Stimulated activated CD8-positive, alpha-beta memory T cell treated with anti-CD3 and anti-CD28 coated beads, Interleukin-7, amount 100 ng/mL, for 24 hours (primary cell): ENCODE measurements around the gene TBC1D19.
"Not testable (repeated sequence)": the region's sequence is repeated elsewhere in the genome, so short reads cannot be mapped to it uniquely, and the experiment has no call there.

ENCODE experiments used
- DNase-seq: peaks from one replicate; pipeline ENCODE4 v3.0.0-alpha.2; 2020; ENCODE audit warnings: low read depth

Gene TBC1D19

GRCh38 chr4:26596843-26597242 lies 13.0 kb downstream of the TBC1D19 start:
- no peak for DNase-seq

GRCh38 chr4:26601204-26601603 lies 17.3 kb downstream of the TBC1D19 start:
- DNase-seq, result no peak

- no peak for DNase-seq
Measured at GRCh38 chr4:26607776-26608175, 23.9 kb downstream of the TBC1D19 start.

- DNase-seq, result no peak
Measured at GRCh38 chr4:26609391-26609790, 25.5 kb downstream of the TBC1D19 start.

GRCh38 chr4:26609868-26610267 lies 26.0 kb downstream of the TBC1D19 start:
- DNase-seq, result no peak

- no peak for DNase-seq
Measured at GRCh38 chr4:26611372-26611771, 27.5 kb downstream of the TBC1D19 start.

GRCh38 chr4:26611885-26612284 lies 28.0 kb downstream of the TBC1D19 start:
- no peak for DNase-seq

- DNase-seq, result no peak
Measured at GRCh38 chr4:26613237-26613636, 29.4 kb downstream of the TBC1D19 start.

- no peak for DNase-seq
Measured at GRCh38 chr4:26613735-26614134, 29.9 kb downstream of the TBC1D19 start.

- DNase-seq, result no peak
Measured at GRCh38 chr4:26619784-26620183, 35.9 kb downstream of the TBC1D19 start.

GRCh38 chr4:26621366-26621765 lies 37.5 kb downstream of the TBC1D19 start:
- no peak for DNase-seq

GRCh38 chr4:26622913-26623312 lies 39.0 kb downstream of the TBC1D19 start:
- DNase-seq, result no peak

- DNase-seq, result not testable (repeated sequence)
Measured at GRCh38 chr4:26626658-26627057, 42.8 kb downstream of the TBC1D19 start.

- DNase-seq, result no peak
Measured at GRCh38 chr4:26632916-26633315, 49.0 kb downstream of the TBC1D19 start.

GRCh38 chr4:26634237-26634636 lies 50.4 kb downstream of the TBC1D19 start:
- DNase-seq, result no peak

- DNase-seq, result no peak
Measured at GRCh38 chr4:26636458-26636857, 52.6 kb downstream of the TBC1D19 start.

GRCh38 chr4:26640639-26641038 lies 56.8 kb downstream of the TBC1D19 start:
- DNase-seq, result not testable (repeated sequence)

- no peak for DNase-seq
Measured at GRCh38 chr4:26647523-26648224, 63.8 kb downstream of the TBC1D19 start.

GRCh38 chr4:26648260-26648659 lies 64.4 kb downstream of the TBC1D19 start:
- DNase-seq, result no peak

- DNase-seq, result no peak
Measured at GRCh38 chr4:26660261-26660660, 76.4 kb downstream of the TBC1D19 start.

- DNase-seq, result no peak
Measured at GRCh38 chr4:26663888-26664287, 80.0 kb downstream of the TBC1D19 start.

GRCh38 chr4:26670903-26671537 lies 87.1 kb downstream of the TBC1D19 start:
- no peak for DNase-seq

GRCh38 chr4:26679040-26679695 lies 95.3 kb downstream of the TBC1D19 start:
- not testable (repeated sequence) for DNase-seq
